Measurements from ENCODE around the gene DDX5.
"Not testable (repeated sequence)": the region's sequence is repeated elsewhere in the genome, so short reads cannot be mapped to it uniquely, and the experiment has no call there.

The DDX5 gene

DNA sequence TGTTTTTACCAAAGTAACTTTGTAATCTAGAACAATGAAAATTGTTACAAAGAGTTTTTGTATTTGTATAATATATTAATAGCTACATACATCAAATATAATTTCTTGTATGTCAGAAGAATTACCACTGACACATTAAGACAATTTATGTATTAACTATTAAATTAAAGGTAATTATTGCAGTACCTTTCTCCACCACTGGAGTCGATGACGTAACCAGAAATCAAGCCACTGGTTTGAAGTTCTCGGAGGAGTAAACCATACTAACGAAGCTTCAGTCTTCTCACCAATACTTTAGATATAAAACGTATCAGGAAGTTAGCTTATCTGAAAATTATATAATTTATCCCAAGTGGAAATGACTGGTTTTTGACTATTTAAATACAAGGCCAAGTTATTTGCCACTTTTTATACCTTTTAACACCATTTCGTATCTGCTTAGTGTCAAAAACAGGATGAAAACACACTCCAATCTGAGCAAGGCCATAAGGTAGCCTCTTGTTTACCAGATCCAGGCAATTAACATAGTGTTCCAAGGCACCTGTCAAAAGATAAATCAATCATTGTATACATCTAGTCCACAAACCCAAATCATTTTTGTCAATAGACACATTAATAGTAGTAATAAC, 13.5 kb downstream of the DDX5 start:
- DNase-seq (ENCODE audit: low spot score), result no peak

DNA sequence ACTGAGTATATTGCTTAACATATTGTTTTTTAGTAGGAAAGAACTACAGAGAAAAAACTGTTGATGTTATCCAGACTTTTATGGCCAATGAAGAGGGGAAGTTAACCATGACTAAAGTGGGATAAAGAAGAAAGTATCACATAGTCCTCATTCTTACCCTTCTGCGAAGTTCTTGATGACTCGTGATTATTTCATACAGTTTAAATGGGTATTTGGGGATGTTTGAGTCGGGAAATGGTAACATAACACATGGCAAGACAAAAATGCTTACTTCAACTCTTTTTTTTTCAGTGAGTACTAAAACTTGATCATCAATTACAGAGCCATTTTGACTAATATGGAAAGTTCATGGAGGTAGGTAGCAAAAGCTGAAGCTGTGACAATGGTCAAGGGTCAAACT, 14.1 kb downstream of the DDX5 start:
- no peak for DNase-seq (ENCODE audit: low spot score)

DNA sequence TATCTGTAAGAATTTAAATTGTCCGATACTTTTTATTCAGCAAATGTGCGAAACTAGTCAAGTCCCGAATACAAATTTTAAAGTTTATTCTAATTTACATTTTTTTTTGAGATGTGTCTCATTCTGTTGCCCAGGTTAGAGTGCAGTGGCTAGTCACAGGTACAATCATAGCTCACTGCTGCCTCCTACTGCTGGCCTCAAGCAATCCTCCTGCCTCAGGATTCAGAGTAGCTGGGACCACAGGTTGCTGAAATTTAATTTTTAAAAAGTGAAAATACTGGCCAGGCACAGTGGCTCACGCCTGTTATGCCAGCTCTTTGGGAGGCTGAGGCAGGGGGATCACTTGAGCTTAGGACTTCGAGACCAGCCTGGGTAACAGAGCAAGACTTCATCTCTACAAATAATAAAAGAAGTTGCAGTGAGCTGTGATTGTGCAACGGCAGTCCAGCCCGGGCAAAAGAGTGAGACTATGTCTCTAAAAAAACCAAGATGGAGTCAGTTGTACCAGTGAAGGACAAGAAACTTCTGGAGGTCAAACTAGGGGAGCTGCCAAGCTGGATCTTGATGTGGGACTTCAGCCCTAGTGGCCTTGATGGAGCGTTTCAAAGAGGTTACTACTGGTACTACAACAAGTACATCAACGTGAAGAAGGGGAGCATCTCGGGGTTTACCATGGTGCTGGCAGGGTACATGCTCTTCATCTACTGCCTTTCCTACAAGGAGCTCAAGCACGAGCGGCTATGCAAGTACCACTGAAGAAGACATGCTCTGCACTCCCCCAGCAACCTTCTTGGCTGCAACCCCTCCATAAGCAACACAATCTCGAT, 14.8 kb downstream of the DDX5 start:
- DNase-seq (ENCODE audit: low spot score), result no peak

DNA sequence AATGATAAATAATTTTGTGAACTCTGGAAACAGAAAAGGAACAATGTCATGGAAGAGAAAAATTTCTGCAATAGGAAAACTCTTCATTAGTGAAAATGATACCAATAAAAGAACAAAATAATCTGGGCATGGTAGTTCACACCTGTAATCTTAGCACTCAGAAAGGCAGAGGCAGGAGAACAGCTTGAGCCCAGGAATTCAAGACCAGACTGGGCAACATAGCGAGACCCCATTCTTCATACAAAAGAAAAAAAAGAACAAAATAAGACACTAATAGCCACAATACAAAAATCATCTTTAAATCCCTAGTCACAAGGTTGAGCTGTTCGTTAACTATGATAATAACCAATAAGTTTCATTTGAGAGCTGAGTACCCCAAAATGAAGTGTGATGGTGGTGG, 17.8 kb downstream of the DDX5 start:
- DNase-seq (ENCODE audit: low spot score), result no peak

DNA sequence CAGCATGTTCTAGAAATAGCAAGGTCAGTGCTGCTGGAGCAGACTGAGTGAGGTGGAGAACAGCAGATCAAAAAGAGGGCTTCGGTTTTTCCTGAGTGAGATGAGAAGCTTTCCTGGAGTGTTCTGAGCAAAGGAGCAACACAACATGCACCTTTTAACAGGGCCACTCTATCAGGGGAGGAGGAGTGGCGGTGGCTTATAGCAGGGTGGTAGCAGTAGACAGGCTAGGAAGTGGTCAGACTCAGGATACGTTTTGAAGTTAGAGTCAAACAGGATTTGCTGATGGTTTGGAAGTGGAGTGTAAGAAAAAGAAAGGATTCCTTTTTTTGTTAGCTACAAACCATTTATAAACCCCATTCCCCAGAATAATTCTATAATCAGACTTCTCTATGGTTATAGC, 21.7 kb downstream of the DDX5 start:
- no peak for DNase-seq (ENCODE audit: low spot score)

DNA sequence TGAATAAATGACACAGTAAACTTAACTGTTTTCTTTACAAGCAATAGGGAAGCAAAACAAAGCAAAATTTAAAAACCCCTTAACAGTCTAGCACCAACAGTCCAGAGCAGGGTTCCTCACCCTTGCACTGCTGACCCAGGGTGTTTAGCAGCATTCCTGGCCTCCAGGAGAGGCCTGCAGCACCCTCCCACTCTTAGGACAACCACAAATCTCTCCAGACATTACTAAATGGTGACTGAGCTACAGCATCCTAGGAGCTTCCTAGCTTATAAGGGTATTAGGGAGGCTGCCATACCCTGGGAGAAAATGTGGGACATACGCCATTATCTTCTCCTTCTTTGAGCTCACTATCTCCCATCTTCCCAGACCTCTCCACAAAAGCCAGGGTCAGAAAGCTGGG, 25.1 kb downstream of the DDX5 start:
- no peak for DNase-seq (ENCODE audit: low spot score)

DNA sequence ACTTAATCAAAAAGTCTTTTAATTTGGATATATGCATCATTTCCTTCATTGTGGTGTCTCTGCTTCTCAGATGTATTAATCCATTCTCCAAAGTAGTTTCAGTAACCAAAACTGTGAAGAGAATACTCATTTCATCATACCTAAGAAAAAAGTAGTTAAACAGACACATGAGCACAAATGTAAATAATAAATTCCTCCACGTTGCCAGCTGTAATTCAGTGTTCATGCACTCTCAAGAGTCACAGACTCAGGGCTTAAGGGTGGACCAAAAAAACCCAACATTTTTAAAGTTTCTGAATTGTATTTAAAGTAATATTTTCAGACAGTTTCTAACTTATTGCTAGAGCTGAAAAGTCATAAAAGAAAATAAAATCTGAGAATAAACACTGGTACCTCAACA, 28.2 kb downstream of the DDX5 start:
- no peak for DNase-seq (ENCODE audit: low spot score)

DNA sequence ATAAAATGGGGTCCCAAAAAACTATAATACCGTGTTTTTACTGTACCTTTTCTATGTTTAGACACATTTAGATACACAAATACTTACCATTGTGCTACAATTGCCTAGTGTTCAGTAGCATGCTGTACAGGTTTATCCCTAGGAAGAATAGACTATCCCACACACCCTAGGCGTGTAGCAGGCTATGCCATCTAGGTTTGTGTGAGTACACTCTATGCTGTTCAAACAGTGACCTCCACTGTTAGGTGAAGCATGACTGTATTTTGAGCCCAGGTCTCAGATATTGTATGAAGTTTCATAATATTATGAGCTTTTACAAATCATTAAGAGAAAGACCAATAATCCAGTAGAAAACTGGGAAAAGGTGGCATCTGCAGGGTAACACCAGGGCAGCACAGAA, 33.5 kb downstream of the DDX5 start:
- DNase-seq (ENCODE audit: low spot score), result no peak

DNA sequence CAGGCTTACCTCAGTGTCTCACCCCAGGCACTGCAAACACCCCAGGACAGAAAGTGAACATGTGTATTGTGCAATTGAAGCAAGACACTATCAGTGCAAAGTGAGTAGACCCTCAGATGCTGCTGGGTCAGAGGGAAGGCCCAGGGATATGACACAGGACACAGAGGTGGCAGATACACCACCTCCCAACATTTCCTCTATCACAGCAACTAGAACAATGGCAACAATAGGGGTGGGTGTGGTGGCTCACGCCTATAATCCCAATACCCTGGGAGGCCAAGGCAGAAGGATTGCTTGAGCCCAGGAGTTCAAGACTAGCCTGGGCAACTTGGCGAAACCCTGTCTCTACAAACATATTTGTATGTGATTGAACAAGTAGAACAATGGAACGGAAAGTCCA, 34.6 kb downstream of the DDX5 start:
- DNase-seq (ENCODE audit: low spot score), result no peak

DNA sequence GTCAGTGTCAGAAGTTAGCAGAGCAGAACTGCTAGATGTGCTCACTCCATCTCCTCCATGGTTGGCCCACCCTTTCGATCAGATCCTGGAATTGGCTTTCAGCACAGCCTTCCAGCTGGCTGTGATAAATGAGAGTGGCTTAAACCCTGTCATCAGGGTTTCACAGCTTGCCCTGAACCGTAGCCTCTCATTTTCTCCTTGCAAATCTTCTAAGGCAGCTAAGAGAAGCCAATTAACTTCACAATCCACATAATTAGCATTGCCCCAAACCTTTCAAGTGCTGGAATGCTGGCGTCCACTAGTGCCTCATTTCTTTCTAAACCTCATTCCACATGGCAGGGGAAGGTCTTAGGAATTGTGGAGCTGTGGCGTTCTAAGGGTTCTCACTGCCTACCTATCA, 35.5 kb downstream of the DDX5 start:
- no peak for DNase-seq (ENCODE audit: low spot score)

DNA sequence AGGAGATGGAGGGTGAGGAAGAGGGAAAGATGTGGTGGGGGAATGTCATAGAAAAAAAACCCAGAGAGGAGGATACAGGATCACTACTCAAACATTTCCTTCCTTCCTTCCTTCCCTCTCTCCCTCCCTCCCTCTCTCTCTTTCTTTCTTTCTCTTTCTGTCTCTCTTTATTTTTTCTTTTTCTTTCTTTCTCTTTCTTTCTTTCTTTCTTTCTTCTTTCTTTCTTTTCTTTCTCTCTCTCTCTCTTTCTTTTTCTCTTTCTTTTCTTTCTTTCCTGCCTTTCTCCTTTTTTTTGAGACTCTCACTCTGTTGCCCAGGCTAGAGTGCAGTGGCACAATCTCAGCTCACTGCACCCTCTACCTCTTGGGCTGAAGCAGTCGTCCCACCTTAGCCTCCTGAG, 39.3 kb downstream of the DDX5 start:
- DNase-seq (ENCODE audit: low spot score), result not testable (repeated sequence)

DNA sequence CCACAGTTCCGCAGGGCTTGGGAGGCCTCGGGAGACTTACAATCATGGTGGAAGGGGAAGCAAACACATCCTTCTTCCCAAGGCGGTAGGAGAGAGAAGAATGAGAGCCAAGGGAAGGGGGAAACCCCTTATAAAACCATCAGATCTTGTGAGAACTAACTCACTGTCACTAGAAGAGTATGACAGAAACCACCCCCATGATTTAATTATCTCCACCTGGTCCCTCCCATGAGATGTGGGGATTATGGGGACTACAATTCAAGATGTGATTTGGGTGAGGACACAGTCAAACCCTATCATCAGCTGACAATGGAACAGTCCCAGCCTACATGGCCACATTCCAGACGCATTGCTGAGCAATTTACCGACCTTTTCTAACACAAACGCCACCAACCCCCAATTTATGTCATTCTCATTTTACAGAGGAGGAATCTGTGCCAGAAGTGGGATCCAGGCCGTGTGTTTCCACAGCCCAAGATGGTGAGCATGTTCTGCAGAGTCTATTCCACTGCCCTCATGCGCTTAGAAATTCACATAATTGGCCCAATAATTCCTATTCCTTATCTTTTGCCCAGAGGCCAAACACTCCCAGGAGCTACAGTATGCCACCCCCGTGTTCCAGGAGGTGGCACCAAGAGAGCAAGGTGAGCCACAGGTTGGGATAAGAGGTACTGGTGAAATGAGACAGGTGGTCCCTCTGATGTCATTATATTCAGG, 39.9 kb downstream of the DDX5 start:
- DNase-seq (ENCODE audit: low spot score), result no peak

DNA sequence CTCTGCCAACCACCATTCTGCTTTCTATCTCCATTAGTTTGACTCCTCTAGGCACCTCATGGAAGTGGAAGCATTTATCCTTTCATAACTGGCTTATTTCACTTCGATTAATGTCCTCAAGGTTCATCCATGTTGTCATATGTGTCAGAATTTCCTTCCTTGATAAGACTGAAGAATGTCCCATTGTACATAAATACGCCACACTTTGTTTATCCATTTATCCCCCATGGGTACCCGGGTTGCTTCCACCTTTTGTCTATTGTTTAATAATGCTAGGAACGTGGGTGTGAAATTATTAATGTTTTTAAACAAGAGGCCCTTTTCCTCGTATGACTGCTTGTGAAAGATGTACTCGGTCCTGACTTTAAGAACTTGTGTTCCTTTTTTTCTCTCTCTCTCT, 44.3 kb downstream of the DDX5 start:
- no peak for DNase-seq (ENCODE audit: low spot score)

DNA sequence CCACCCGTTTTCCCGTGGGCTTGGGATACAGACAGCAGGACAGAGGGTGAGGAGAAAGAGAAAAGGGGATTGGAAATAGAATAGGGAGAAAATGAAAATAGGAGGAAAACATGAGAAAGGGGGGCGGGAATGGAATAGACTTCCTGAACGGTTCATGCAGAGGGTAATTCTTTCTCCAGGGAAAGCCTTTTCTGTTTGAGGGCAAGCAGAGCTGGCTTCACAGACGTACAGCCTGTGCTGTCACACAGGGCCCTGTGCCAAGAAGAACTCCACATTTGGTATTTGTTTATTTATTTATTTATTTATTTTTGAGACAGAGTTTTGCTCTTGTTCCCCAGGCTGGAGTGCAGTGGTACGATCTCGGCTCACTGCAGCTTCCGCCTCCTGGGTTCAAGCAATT, 45.1 kb downstream of the DDX5 start:
- no peak for DNase-seq (ENCODE audit: low spot score)

DNA sequence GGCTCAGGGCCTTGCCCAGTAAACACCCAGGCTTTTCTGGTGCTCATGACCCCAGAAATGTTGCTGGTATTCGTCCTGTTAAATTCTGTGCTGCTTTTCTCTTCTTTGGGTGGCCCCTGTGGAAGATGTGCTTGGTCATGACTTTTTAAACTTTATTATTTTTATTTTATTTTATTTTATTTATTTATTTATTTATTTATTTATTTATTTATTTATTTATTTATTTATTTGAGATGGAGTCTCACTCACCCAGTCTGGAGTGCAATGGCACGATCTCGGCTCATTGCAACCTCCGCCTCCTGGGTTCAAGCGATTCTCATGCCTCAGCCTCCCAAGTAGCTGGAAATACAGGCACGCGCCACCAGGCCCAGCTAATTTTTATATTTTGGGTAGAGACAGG, 46.3 kb downstream of the DDX5 start:
- not testable (repeated sequence) for DNase-seq (ENCODE audit: low spot score)

DNA sequence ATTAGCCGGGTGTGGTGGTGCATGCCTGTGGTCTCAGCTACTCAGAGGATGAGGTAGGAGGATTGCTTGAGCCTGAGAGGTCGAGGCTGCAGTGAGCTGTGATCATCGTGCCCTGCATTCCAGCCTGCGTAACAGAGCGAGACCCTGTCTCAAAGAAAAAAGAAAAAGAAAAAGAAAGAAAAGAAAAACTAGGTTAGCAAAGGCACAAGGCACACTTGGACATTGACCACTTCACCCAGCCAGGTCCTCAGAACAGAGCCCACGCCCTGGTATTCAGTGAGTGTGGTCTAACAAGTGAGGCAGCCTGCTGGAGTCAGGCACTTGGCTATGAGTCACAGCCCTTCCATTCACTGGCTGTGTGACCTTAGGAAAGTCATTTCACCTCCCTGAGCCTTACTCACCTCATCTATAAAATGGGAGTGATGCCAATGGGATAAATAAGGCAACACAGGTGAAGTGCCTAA, 46.8 kb downstream of the DDX5 start:
- DNase-seq (ENCODE audit: low spot score), result no peak

DNA sequence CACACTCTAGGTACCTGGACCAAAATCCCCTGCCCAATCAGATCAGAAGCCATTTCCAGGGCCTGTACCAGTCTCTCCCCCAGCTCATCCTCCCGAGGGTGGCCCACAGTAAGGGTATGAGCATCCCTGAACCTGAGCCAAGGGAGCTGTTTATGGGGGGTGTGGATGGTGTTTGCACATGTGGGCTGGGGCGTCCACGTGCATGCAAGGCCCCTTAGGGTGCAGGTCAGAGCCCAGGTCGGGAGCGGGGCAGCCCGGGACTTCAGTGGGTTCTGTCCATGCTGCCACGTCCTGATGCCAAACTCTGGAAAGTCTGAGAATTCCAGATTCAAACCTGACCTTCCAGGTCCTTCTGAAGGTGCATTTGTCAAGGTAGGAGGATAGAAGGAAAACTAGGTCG, 47.3 kb downstream of the DDX5 start:
- no peak for DNase-seq (ENCODE audit: low spot score)

DNA sequence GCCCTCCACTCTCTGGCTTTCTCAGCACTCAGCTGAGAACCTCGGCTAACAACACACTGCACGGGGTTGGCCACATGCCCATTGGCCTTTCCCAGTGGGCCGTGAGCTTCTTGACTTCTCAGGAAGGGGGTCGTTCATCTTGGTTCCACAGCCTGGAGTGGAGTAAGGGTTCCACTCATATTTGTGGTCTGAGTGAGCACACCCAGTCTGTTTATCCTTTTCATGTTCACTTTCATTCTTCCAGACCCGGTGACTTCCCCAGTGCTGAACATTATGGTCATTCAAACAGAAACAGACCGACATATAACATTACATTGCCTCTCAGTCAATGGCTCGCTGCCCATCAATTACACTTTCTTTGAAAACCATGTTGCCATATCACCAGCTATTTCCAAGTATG, 48.9 kb downstream of the DDX5 start:
- DNase-seq (ENCODE audit: low spot score), result no peak

DNA sequence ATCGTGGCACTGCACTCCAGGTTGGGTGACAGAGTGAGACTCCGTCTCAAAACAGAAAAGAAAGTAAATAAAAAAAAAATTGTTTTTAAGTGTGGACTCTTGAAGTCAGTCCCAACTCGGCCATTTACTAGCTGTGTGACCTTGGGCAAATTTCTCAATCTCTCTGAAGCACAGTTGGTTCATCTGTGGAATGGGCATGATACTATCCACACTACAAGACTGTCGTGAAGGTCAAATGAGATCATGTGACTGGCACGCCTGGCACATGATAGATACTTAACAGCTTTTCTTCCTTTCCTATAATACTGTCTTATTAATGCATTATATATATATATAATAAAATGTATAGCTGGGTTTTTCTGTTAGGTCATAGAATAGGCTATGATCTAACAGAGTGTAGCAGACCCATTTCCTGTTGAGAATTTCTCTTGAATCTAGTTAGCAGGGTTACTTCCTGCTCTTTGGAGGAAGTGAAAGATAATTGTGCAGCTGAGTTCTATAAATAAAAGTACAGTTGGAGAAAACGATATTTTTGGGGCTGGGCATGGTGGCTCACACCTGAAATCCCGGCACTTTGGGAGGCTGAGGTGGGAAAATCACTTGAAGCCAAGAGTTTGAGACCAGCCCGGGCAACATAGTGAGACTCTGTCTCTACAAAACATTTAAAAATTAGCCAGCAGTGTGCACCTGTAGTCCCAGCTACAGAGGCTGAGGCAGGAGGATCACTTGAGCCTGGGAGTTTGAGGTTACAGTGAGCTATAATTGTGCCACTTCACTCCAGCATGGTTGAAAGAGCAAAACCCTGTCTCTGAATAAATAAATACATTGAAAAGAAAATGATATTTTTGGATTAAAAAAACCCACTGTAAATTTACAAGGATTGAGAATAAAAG, 49.9 kb downstream of the DDX5 start:
- no peak for DNase-seq (ENCODE audit: low spot score)

DNA sequence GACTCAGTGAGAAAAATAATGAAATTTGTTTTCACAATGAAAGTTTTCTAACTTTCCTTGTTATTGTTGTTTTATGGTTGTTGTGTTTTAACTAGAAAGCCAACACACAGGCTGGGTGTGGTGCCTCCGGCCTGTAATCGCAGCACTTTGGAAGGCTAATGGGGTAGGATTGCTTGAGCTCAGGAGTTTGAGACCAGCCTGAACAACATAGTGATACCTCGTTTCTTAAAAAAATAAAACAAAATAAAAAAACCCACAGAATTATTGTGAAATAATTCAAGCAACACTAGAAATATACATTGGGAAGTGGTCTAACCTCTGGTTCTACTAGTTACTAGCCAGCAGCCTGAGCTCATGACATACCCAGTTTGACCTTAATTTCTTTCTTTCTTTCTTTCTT, 56.5 kb downstream of the DDX5 start:
- DNase-seq (ENCODE audit: low spot score), result no peak

DNA sequence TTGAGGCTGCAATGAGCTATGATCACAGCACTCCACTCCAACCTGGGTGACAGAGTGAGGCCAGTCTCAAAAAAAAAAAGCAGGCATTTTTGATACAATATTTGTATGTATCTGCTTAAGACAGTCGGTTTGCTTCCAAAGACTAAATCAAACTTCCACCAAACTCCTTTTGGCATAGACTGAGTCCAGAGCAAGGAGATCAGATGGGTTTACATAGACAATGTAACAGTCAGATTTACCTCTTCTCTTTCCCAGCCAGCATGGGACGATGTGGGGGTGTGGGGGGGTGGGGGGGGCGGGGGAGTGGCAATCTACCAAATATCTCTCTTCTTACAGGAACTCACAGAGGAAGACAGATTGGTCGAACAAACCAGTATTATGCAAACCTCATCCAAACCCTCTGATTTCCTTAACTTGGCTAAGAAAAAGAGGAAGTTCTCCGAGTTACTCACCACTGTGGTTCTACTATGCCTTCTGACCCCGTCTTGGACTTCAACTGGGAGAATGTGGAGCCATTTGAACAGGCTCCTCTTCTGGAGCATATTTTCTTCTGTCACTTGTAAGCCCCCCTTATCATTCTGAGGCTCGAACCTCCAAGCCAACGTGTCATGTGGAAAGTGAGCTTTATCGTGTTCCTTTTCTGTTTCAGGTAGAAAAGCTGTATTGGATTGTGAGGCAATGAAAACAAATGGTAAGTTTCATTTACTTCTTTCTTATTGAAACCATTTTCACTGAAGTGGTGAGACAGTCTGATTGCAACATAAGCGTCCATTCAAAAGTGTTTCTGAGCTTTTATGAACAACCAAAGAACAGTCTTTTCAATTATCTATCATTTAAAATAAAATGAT, 57.2 kb downstream of the DDX5 start, which contains the start of gene MILR1:
MILR1 (plus strand) TSS at position 451 of the 848 bp plus-strand sequence; CDS start at position 505, 54 bp downstream.
- DNase-seq (ENCODE audit: low spot score), result no peak

Data from iPS-NIHi11 (cell line).